Bronchial epithelial cell (primary cell): ENCODE results near the gene UBD. TPM values are rescaled to one million over a fixed set of nuclear protein-coding genes. Genes with fewer than 3 reads are reported as not detected.

Source experiments
- DNase-seq: peaks from one replicate; pipeline ENCODE4 v3.0.0-alpha.2; 2010; ENCODE audit warnings: low read depth
- FAIRE-seq: peaks from 2 replicates; lab custom pipeline; 2011; peaks lifted over from hg19 to GRCh38; lab: Jason Lieb, UNC
- H3K27me3 ChIP-seq: 2 replicates; pipeline ENCODE4 v1.5.1; 2011; ENCODE audit warnings: low read length; ENCODE audit not compliant: control insufficient read depth, insufficient read depth
- H3K36me3 ChIP-seq: 2 replicates; pipeline ENCODE4 v1.5.1; 2011; ENCODE audit warnings: low read length; ENCODE audit not compliant: control insufficient read depth, insufficient read depth
- H3K4me3 ChIP-seq: 2 replicates; pipeline ENCODE4 v1.5.1; 2011; ENCODE audit warnings: mild to moderate bottlenecking, low read depth, low read length, control low read depth
- CTCF ChIP-seq: IDR thresholded peaks from 2 replicates; pipeline ENCODE4 v1.5.1; 2011; ENCODE audit warnings: mild to moderate bottlenecking, moderate library complexity, low read length, control low read depth, inconsistent platforms; ENCODE audit not compliant: insufficient read depth, severe bottlenecking
- total RNA-seq: library from RNA; depleted of rRNA; stranded (reverse); fragments of >200 nt; gene quantifications from 2 replicates; pipeline ENCODE4 v1.2.1, GENCODE V29; 2014

UBD gene
- not detected in 2 replicates for total RNA-seq

GRCh38 chr6:29559524-29560287 lies at the start of gene UBD:
Gene UBD, minus strand, starts transcription at chr6:29559732. Its CDS starts 31 bp downstream, at chr6:29559701.
- Histone ChIP-seq H3K4me3 (no peak within 1 kb of the TSS), H3K27me3 (peaks cover 4% of the 10 kb centered on the region), H3K36me3 (no peaks in the 10 kb centered on the region)
- FAIRE-seq (no peak), DNase-seq (no peak)
- TF ChIP-seq CTCF: no peak

GRCh38 chr6:29608131-29608530 lies 48.6 kb upstream of the UBD start:
- DNase-seq (no peak), FAIRE-seq (peak; percentile 50)
- H3K36me3 ChIP-seq: peaks cover 12% of the 10 kb centered on the region
- TF ChIP-seq CTCF: no peak
- H3K4me3 ChIP-seq: no peak overlapping the region
- H3K27me3 ChIP-seq: no peaks in the 10 kb centered on the region

- TF ChIP-seq CTCF: no peak
- FAIRE-seq (no peak), DNase-seq (no peak)
- no peak overlapping the region for H3K4me3 ChIP-seq
- peaks cover 6% of the 10 kb centered on the region for H3K36me3 ChIP-seq
- H3K27me3 ChIP-seq: no peaks in the 10 kb centered on the region
Measured at GRCh38 chr6:29603930-29604329, 44.4 kb upstream of the UBD start.

- Histone ChIP-seq H3K4me3 (no peak overlapping the region), H3K27me3 (no peaks in the 10 kb centered on the region), H3K36me3 (peaks cover 4% of the 10 kb centered on the region)
- TF ChIP-seq CTCF: no peak
- no peak for FAIRE-seq
- no peak for DNase-seq
Measured at GRCh38 chr6:29603456-29603855, 43.9 kb upstream of the UBD start.

- peaks cover 4% of the 10 kb centered on the region for H3K36me3 ChIP-seq
- DNase-seq (no peak), FAIRE-seq (peak; percentile 43)
Measured at GRCh38 chr6:29602564-29603361, 43.2 kb upstream of the UBD start.

More at GRCh38 chr6:29602564-29603361, 43.2 kb upstream of the UBD start:
- TF ChIP-seq CTCF: no peak
- Histone ChIP-seq H3K27me3 (no peaks in the 10 kb centered on the region), H3K4me3 (no peak overlapping the region)
